HG03469 (cell line): ENCODE data around the gene LOXHD1.

Experiments used
- ATAC-seq: cut with Tn5 transposase; IDR thresholded peaks from one replicate; pipeline ENCODE4 v1.9.1; 2021; ENCODE audit warnings: mild to moderate bottlenecking, moderate library complexity, moderate number of reproducible peaks; ENCODE audit not compliant: unreplicated experiment

The LOXHD1 gene, protein sequence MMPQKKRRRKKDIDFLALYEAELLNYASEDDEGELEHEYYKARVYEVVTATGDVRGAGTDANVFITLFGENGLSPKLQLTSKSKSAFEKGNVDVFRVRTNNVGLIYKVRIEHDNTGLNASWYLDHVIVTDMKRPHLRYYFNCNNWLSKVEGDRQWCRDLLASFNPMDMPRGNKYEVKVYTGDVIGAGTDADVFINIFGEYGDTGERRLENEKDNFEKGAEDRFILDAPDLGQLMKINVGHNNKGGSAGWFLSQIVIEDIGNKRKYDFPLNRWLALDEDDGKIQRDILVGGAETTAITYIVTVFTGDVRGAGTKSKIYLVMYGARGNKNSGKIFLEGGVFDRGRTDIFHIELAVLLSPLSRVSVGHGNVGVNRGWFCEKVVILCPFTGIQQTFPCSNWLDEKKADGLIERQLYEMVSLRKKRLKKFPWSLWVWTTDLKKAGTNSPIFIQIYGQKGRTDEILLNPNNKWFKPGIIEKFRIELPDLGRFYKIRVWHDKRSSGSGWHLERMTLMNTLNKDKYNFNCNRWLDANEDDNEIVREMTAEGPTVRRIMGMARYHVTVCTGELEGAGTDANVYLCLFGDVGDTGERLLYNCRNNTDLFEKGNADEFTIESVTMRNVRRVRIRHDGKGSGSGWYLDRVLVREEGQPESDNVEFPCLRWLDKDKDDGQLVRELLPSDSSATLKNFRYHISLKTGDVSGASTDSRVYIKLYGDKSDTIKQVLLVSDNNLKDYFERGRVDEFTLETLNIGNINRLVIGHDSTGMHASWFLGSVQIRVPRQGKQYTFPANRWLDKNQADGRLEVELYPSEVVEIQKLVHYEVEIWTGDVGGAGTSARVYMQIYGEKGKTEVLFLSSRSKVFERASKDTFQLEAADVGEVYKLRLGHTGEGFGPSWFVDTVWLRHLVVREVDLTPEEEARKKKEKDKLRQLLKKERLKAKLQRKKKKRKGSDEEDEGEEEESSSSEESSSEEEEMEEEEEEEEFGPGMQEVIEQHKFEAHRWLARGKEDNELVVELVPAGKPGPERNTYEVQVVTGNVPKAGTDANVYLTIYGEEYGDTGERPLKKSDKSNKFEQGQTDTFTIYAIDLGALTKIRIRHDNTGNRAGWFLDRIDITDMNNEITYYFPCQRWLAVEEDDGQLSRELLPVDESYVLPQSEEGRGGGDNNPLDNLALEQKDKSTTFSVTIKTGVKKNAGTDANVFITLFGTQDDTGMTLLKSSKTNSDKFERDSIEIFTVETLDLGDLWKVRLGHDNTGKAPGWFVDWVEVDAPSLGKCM (N-terminal part only)

DNA sequence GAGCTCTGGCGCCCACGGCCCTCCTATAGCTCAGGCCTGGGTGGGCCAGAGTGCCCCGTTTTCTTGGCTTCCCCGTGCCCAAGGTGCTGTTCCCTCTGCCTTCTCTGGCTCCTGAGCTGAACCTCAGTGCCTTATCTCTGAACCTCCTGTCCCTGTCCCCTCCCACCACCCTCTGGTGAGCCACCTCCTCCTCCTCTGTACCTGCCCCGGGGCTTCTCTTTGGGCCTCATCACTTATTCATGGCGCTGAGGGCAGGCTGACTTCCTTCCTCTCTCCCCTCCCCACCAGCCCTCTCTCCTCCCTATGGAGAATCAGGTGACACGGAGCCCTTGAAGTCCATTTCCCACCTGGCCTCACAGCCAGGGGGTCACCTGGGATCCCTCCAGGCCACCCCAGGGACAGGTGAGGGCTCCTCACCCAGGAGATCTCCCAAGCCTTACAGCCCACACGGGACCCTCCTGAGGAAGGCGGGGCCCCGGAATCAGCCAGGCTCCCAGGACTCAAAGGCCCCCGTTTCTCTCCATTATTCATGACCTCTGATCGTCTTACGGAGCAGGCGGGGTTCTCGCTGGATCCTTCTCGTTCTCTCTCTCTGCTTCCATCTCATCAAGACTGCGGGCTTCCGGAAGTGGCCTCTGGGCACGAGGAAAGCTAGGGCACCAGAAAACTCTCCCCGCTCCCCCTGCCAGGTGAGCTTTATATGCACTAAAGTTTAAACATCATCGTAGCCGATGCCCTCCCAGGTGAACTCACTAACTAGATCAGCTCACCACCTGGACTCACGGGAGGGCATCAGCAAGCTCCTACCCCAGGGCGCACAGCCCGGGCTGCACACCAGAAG is at the start of gene LOXHD1:
Gene LOXHD1 (minus strand): TSS at position 106 of the 841 bp plus-strand sequence. CDS start 187 bp downstream, outside the sequence.
- ATAC-seq, result no peak

DNA sequence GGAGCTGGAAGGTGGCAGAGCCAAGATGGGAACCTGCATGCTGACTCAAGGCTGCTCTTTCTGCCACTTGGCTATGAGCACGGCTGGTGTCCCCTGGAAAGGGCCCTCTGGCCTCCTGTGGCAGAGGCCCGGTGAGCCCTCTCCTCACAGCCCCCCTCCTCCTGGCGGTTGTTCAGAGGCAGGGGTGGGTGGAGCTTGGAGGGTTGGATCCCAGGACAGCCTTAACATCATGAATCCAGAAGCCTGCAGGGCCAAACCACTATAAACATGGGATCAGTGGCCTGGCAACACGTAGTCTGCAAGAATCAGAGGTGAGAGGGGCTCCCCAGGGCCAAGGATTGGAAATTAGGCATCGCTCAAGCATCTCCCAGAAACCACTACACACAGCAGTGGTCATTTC is 48.5 kb upstream of the LOXHD1 start:
- ATAC-seq, result no peak

DNA sequence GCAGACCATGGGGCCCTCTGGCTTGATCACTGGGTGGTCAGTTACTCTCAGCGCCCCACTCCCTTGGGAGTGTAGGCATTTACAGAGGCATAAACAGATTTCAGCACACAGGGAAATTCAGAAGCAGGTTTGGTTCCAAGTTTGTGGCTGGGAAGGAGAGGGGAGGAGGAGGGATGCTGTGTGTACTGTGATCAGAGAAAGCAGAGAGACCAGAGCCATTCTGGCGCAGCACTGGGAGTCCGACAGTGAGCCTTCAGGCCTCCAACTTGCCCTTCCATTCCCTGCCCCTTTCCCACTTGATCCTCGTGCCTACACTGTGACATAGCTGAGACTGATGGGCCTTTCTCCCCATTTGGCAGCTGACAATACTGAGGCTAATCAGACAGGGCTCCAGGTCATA is 47.8 kb upstream of the LOXHD1 start:
- no peak for ATAC-seq

DNA sequence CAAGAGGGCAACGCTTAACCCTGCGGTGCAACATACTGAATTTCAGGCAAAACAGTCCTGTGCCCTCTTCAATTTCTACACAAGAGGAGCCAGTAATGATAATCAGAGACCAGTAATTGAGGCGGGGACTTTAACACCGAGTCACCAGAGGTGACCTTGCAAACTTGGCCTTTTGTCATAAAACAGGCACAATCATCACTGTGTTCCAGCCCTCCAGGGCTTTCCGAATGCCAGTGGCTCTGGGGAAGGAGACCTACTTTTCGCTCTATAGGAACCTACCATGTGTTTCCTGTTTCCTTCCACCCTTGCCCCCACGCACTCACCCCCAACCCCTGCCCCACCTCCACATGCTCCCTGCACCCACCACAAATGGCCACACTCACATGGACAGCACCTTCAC is 47.2 kb upstream of the LOXHD1 start:
- ATAC-seq, result no peak

DNA sequence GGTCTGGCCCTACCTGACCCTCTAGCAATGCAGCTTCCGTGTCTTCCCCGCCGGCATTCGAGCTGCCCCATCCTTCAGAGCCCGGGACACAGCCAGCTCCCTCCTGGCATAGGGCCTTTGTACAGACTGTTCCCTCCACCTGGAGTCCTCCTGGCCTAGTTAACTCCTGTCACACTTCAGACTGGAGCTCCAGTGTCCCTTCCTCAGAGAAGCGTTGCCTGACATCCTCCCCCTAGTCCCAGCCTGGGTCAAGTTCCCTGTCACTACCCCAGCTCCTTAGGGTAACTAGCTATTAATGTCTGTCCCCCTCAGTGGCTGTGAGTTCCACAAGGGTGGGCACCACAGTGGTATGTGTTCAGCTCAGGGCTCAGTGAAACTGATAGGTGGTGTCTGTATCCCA is 45.5 kb upstream of the LOXHD1 start:
- no peak for ATAC-seq

DNA sequence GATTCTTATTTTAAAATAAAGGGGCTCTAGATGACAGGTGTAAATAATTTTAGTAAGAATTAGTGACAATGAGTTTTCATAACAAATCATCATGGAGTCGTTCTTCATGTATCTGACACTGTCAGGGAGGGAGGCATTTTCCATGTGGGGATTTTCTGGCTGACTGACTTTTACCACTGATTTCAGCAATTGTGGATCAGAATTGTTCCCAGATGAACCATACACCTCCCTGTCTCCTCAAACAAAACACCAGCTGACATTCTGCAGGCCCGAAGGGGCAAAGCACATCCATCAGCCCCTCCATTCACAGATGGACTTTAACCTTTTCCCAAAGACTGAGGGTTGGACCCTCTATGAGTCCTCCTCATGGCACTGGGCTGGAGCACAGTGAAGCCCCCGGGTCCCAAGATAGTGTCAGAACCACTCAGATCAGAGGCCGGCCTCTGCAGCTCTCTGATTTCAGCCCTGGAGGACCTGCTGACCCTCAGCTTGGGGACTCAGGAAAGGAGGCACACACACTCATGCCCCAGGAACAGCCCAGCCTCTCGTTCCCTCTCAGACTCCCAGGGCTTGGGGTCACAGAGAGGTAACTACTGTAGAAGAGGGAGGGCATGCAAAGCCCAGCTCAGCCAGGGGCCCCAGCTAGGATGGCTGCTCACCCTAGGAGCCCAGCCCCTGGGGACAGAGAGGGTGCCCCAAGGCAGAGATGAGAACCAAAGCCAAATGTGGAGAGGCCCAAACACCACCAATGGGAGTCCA is 43.2 kb upstream of the LOXHD1 start:
- no peak for ATAC-seq

DNA sequence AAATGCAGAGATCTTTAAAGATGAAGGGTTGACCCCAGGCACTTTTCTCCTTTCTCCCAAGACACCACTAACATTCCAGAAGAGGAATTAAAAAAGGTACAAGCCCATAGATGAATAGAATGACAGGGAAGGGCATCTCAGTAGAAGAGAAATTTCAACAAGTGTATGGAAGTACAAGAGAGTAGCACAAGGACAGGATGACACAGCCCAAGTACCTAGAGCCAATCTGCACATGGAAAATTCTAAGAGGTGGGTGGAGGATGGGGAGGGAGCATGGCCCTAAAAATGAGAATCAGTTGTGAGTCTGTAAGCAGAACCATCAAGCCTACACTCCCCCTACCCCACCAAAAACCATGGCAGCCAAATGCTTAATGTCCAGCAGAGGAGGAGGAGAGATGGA is 39.7 kb upstream of the LOXHD1 start:
- ATAC-seq, result no peak

DNA sequence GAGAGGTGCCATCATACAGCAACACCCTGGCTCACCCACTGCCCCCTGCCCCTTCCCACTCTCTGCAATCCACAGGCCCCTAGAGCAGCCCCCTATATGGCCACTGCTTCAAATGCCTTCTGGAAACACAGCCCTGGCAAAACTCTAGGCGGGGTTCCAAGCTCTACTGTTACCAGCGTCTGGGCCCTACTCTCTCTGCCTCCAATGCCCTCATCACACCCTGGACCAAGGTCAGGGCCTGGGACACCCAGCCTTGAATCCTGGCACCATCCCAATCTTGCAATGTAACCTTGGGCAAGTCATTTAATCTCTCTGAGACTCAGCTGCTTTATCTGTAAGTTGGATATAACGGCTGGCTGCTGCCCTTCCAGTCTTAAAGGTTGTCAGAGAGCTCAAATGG is 39.2 kb upstream of the LOXHD1 start:
- ATAC-seq, result no peak

DNA sequence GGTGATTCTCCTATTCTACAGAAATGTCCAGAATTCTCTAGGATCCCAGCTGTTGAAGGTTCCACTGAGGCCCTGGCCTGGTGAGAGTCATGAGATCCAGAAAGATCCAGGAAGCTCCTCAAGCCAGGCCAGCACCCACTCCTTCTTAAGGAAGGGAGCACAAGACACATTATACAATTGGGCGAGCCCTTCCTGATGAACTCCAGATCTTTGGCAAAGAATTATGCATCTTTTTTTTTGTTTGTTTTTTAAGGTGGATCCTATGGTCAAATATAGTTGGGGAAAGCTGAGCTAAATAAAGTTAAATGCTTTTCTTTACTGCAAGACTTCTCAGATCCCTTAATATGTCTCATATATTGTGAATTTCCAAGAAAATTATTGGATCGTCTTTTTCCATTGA is 37.0 kb upstream of the LOXHD1 start:
- ATAC-seq, result no peak

DNA sequence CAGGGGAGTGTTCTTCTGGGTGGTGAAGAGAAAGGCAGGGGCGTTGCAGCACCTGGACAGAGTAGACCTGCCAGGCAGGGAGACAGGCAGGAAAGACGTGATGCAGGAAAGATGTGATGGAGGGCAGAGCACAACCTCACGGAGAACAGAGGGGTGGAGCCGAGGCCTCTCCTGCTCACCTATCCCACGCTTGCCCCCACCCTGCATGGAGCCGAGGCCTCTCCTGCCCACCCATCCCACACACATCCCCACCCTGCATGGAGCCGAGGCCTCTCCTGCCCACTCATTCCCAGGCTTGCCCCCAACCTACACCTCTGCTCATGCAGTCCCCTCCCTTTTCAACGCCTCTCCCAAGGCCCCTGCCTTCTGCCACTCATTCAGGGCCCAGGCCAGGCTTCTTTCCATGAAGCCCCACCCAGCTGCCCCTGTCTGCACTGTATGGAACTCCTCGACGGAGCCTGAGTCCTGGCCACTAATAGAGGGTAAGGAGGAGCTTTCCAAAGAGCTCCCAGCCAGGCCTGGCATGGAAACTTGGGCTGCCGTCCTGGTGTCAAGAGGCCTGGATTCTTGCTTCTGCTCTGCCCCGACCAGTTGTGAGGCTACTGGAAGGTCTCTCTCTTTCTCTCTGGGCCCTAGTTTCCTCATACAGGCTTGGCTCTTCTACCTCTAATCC is 32.0 kb upstream of the LOXHD1 start:
- ATAC-seq, result no peak

DNA sequence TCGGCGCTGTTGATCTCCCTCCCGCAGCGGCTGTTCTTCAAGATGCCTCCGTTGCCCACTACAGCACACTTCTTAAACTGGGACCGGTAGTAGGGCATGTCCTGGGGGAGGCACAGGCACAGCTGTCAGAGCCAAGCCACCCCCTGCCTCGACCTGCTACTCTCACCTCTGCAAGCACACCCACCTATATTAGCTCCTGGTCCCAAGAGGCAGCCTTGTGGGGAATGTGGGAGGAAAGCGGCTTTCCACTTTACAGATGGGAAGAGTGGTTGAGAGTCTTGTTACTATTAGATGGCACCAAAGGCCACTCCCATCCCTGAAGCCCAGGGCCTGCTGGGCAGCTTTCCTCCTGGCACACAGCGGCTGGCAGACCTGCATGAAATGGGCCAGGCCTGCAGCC is 29.2 kb upstream of the LOXHD1 start:
- ATAC-seq, result no peak

DNA sequence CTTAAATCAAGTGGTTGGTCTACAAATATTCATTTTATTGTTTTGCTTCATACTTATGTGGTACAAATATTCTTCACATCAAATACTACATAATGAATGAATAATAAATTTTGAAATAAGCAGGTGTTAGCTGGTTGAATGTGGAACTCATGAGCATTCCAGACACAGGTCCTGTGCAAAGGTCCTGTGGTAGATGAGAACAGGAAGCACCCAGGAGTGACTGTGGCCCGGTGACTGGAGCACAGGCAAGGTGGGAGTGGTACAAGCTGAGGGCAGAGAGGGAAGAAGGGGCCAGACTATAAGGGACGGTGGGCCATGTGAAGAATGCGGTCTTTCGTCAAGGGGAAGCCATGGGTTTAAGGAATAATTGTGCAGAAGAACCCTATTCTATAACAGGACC is 26.2 kb upstream of the LOXHD1 start:
- no peak for ATAC-seq

DNA sequence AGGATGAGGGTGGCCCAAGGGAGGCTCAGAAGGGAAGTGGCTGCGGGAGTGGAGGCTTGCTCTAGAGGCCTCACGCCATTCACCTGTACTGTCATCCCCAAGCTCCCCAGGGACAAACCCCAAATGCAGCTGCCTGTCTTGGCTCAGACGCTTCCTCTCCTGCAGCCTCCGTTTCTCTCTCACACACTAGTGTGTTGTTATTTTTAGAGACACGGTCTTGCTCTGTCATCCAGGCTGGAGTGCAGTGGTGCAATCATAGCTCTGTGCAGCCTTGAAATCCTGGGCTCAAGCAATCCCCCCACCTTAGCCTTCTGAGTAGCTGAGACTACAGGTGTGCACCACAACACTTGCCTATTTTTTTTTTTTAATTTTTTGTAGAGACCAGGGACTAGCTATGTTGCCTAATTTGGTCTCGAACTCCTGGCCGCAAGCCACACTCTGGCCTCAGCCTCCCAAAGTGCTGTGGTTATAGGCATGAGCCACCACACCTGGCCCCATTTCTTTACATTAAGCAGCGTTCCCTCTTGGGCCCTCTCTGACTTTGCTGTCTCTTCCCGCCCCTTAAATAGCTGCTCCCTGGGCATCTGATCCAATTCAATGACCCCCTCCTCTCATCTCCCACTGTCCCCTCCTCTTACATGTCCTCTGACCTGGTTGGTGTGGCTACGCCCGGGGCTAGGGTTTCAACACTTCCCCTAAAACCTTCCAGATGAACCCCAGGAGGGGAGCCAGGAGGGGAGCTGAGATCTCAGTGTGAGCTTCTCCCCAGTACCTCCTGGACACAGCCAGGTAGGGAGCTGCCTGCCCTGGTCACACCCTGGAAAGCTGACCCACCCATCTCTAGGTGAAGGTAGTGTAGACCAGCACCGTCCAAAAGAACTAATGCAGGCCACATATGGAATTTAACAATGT is 24.0 kb upstream of the LOXHD1 start:
- ATAC-seq, result peak; percentile 46

DNA sequence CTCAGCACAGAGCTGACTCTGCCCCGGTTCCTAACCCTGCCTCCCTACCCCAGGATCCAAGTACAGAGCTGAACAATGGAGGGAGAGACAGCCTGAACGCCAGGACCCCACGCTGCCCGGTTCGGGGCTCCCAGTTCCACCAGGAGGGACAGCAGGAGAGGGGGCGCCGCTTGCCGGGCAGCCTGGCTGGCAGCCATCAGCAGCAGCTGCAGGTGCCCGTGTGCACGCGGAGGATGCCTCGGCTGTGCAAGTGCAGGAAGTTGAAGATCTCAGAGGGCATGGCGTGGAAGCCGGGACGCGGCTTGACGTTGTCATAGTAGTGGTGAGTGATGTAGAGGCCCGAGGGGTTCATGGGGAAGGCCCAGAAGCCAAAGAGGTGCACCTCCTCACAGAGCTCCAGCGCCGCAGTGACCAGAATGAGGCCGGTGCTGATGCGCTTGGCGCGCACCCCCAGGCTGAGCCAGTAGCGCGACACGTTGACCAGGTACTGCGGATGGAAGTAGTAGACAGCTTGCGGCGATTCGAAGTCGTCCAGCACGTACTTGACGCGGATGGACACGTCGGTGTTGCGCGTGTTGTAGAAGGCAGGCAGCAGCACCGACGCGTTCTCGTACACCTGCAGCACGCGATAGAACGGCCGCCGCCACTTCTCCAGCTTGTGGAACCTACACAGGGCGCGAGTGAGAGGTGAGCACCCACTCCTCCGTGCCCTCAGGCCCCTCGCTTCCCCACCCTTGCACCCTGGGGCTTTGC is 23.0 kb upstream of the LOXHD1 start:
- no peak for ATAC-seq

DNA sequence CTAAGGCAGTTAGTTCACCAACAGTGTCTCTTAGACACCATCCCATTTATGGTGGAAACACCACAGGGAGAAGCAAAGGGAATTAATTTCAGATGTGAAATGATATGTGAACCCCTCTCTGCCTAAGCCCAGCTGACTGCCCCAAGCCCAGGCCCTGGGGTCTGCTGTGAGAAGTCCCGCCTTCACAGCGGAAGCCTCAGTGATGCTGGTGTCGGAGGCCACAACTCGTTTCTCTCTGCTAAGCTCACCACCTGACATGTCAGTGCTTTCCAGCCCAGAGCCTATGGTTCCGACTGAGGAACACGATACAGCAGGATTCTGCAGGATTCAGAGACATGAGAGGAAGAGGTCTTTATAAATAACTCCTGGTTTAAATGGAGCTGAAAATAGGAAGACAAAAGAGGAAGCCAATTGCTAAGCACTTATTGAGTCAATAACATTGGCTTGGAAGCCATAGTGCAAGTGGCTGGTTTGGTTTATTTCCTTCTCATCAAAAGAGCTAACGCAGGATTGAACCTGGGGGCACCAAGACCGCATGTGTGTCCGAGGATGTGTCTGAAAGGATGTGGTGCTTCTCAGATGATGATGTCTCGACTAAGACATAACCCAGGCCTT is 21.9 kb upstream of the LOXHD1 start:
- no peak for ATAC-seq

DNA sequence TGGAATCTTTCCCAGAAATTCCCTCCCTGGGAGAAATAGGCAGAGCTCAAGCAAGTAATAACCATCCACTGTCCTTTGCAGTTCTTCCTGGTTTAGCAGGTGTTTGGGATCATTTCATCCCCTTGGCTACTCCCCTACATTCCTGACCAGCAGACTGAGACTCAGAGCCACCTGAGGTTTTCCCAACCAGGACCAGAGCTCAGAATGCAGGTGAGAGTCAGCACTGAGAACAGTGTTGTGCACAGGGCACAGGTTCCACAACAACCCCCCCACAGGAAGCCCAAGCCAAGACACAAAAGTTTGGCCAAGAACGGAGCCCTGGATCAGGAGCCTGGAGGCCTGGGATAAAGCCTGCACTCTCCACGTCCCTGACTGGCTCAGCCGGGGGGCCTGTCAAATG is 21.0 kb upstream of the LOXHD1 start:
- no peak for ATAC-seq

DNA sequence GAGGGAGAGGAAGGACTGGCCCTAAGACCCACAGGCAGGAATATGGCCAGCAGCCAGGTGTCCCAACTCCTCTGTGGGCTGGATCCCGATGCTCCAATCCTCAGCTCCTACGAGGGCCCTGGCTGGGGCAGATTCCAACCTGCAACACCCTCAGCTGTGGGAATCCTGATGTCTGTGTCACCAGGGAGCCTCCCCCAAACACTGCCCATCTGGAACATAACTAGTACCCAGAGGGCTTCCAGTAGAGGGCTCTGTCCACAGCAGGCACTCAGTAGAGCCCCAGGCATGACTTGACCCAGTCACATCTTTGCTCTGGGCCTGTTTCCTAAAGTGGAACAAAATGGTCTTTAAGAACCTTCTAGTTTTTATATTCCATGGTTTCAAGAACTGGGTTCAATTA is 20.6 kb upstream of the LOXHD1 start:
- no peak for ATAC-seq
